Measurements from ENCODE around the gene SMIM35.

The SMIM35 gene

GRCh38 chr11:118058311-118059245 lies 28.2 kb downstream of the SMIM35 start:
- no peak overlapping the region for H3K4me3 ChIP-seq (ENCODE audit: low read depth, low read length)
- H3K27ac ChIP-seq, result no peak overlapping the region
- H3K36me3 ChIP-seq (ENCODE audit: control insufficient read depth, insufficient read depth, low read length), result no peaks in the 10 kb centered on the region
- no peak overlapping the region for H3K4me2 ChIP-seq (ENCODE audit: low read length)
- no peaks in the 10 kb centered on the region for H3K79me2 ChIP-seq
- no peaks in the 10 kb centered on the region for H3K4me1 ChIP-seq
- TF ChIP-seq, protein P1, sequence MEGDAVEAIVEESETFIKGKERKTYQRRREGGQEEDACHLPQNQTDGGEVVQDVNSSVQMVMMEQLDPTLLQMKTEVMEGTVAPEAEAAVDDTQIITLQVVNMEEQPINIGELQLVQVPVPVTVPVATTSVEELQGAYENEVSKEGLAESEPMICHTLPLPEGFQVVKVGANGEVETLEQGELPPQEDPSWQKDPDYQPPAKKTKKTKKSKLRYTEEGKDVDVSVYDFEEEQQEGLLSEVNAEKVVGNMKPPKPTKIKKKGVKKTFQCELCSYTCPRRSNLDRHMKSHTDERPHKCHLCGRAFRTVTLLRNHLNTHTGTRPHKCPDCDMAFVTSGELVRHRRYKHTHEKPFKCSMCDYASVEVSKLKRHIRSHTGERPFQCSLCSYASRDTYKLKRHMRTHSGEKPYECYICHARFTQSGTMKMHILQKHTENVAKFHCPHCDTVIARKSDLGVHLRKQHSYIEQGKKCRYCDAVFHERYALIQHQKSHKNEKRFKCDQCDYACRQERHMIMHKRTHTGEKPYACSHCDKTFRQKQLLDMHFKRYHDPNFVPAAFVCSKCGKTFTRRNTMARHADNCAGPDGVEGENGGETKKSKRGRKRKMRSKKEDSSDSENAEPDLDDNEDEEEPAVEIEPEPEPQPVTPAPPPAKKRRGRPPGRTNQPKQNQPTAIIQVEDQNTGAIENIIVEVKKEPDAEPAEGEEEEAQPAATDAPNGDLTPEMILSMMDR (IDR thresholded peaks at IDR 0.05), result no peak
- H2AFZ ChIP-seq, result no peak overlapping the region
- H3K9me3 ChIP-seq (ENCODE audit: control insufficient read depth, low read length), result no peaks in the 10 kb centered on the region
- H3K27me3 ChIP-seq (ENCODE audit: control insufficient read depth, insufficient read depth, low read length), result no peaks in the 10 kb centered on the region
- no peak overlapping the region for H3K9ac ChIP-seq

- Histone ChIP-seq H3K4me3 (ENCODE audit: low read depth, low read length) (no peak overlapping the region), H3K4me1 (no peaks in the 10 kb centered on the region), H3K9ac (no peak overlapping the region), H3K79me2 (no peaks in the 10 kb centered on the region), H3K27ac (no peak overlapping the region), H3K4me2 (ENCODE audit: low read length) (no peak overlapping the region), H3K27me3 (ENCODE audit: control insufficient read depth, insufficient read depth, low read length) (no peaks in the 10 kb centered on the region), H2AFZ (no peak overlapping the region), H3K36me3 (ENCODE audit: control insufficient read depth, insufficient read depth, low read length) (no peaks in the 10 kb centered on the region), H3K9me3 (ENCODE audit: control insufficient read depth, low read length) (no peaks in the 10 kb centered on the region)
- TF ChIP-seq, protein P1 (IDR thresholded peaks at IDR 0.05), result no peak
Observed at GRCh38 chr11:118057251-118058145, 29.3 kb downstream of the SMIM35 start.

- H3K79me2 ChIP-seq, result no peaks in the 10 kb centered on the region
- no peaks in the 10 kb centered on the region for H3K4me1 ChIP-seq
- H3K4me2 ChIP-seq (ENCODE audit: low read length), result no peak overlapping the region
- TF ChIP-seq, protein P1 (IDR thresholded peaks at IDR 0.05), result no peak
- no peaks in the 10 kb centered on the region for H3K36me3 ChIP-seq (ENCODE audit: control insufficient read depth, insufficient read depth, low read length)
- no peak overlapping the region for H2AFZ ChIP-seq
- H3K9ac ChIP-seq, result no peak overlapping the region
- H3K4me3 ChIP-seq (ENCODE audit: low read depth, low read length), result no peak overlapping the region
- H3K9me3 ChIP-seq (ENCODE audit: control insufficient read depth, low read length), result no peaks in the 10 kb centered on the region
- H3K27ac ChIP-seq, result no peak overlapping the region
- no peaks in the 10 kb centered on the region for H3K27me3 ChIP-seq (ENCODE audit: control insufficient read depth, insufficient read depth, low read length)
Observed at GRCh38 chr11:118056806-118057205, 30.0 kb downstream of the SMIM35 start.

DNA sequence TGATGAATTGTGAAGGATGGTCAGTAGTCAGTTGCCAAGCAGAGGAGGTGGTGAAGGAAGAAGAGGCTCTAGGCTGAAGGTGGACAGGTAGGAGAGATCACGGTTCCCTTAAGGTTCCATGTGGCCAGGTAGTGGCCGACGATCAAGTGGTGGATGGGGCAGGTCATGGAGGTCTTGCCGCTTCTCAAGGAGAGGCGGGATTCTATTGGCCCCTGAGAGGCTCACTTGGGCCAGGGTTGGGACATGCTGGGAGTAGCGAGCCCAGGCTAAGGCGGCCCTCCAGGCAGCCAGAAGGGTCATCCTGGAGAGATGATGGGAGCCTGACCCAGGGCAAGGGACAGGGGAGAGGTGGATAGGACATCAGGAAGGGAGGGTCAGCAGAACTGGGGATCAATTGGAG lies 30.8 kb downstream of the SMIM35 start:
- H3K4me3 ChIP-seq (ENCODE audit: low read depth, low read length), result no peak overlapping the region
- no peak overlapping the region for H3K9ac ChIP-seq
- no peaks in the 10 kb centered on the region for H3K4me1 ChIP-seq
- TF ChIP-seq, protein P1 (IDR thresholded peaks at IDR 0.05), result no peak
- H3K27ac ChIP-seq, result no peak overlapping the region
- H3K79me2 ChIP-seq, result no peaks in the 10 kb centered on the region
- no peaks in the 10 kb centered on the region for H3K27me3 ChIP-seq (ENCODE audit: control insufficient read depth, insufficient read depth, low read length)
- H3K9me3 ChIP-seq (ENCODE audit: control insufficient read depth, low read length), result no peaks in the 10 kb centered on the region
- H2AFZ ChIP-seq, result no peak overlapping the region
- H3K36me3 ChIP-seq (ENCODE audit: control insufficient read depth, insufficient read depth, low read length), result no peaks in the 10 kb centered on the region
- no peak overlapping the region for H3K4me2 ChIP-seq (ENCODE audit: low read length)

Measured in parathyroid adenoma (tissue), 2 donors.